H1 (cell line): ENCODE measurements around the gene PDE4B. TPM values are rescaled to one million over a fixed set of nuclear protein-coding genes. Genes with fewer than 3 reads are reported as not detected.

ENCODE experiments used
- CTCF ChIA-PET: fragments of 300-600 bp; sonication (Branson Sonifier 250); formaldehyde crosslinking; loops from one replicate; lab custom pipeline; 2021; ENCODE audit not compliant: partially characterized antibody; lab: Charles Lee
- POLR2A ChIA-PET: fragments of 300-600 bp; sonication (Branson Sonifier 250); formaldehyde crosslinking; loops from one replicate; lab custom pipeline; 2021; ENCODE audit warnings: inconsistent platforms; ENCODE audit not compliant: partially characterized antibody; lab: Charles Lee
- DNase-seq, 2 experiments: peaks; one replicate each; pipeline versions ENCODE4 v3.0.0 to v3.0.0-alpha.2; 2010 to 2022; ENCODE audit warnings: low spot score in 2 of 2, low read depth in 1 of 2, mixed read lengths in 1 of 2
- FAIRE-seq: peaks from 2 replicates; lab custom pipeline; 2011; peaks lifted over from hg19 to GRCh38; lab: Jason Lieb, UNC
- H2AFZ ChIP-seq: 2 replicates; pipeline ENCODE4 v1.8.1; 2012; ENCODE audit warnings: low read length, inconsistent platforms
- H2AK5ac ChIP-seq: 2 replicates; pipeline ENCODE4 v1.6.1; 2013; ENCODE audit warnings: low read depth, low read length
- H2BK120ac ChIP-seq: replicated peaks from 2 replicates; pipeline ENCODE3; 2013; ENCODE audit warnings: low read depth, low read length, inconsistent platforms
- H2BK12ac ChIP-seq: 2 replicates; pipeline ENCODE4 v1.6.1; 2013; ENCODE audit warnings: low read depth, low read length
- H2BK15ac ChIP-seq: 2 replicates; pipeline ENCODE4 v1.6.1; 2013; ENCODE audit warnings: low read length
- H2BK20ac ChIP-seq: 2 replicates; pipeline ENCODE4 v1.6.1; 2013; ENCODE audit warnings: low read length
- H2BK5ac ChIP-seq: 2 replicates; pipeline ENCODE4 v1.6.1; 2013; ENCODE audit warnings: low read depth, low read length
- H3K14ac ChIP-seq: 2 replicates; pipeline ENCODE4 v1.6.1; 2013; ENCODE audit warnings: inconsistent platforms; ENCODE audit not compliant: insufficient read length
- H3K18ac ChIP-seq: 2 replicates; pipeline ENCODE4 v1.6.1; 2013; ENCODE audit warnings: low read length; ENCODE audit errors: extremely low read depth
- H3K23ac ChIP-seq: 2 replicates; pipeline ENCODE4 v1.6.1; 2013; ENCODE audit warnings: inconsistent platforms; ENCODE audit not compliant: insufficient read length
- H3K23me2 ChIP-seq: 2 replicates; pipeline ENCODE4 v1.6.1; 2013; ENCODE audit warnings: low read depth, low read length
- H3K27ac ChIP-seq: 2 replicates; pipeline ENCODE4 v1.6.1; 2011; ENCODE audit warnings: low read depth, low read length, inconsistent platforms
- H3K27me3 ChIP-seq, 4 experiments: replicated peaks in 1 of 4; 1 replicate in 1 of 4; 2 replicates in 3 of 4; pipeline versions ENCODE4 v1.6.1 to v1.8.1; 2011 to 2013; ENCODE audit warnings: low read length in 3 of 4, mild to moderate bottlenecking in 3 of 4, inconsistent platforms in 2 of 4, mixed read lengths in 2 of 4, moderate library complexity in 1 of 4; ENCODE audit not compliant: control insufficient read depth in 3 of 4, insufficient read depth in 3 of 4; ENCODE audit errors: extremely low read depth in 1 of 4
- H3K36me3 ChIP-seq, 4 experiments: 2 replicates each; pipeline versions ENCODE4 v1.6.1 to v1.8.1; 2011 to 2013; ENCODE audit warnings: mild to moderate bottlenecking in 4 of 4, low read length in 3 of 4, moderate library complexity in 2 of 4, control low read depth in 1 of 4, inconsistent platforms in 1 of 4; ENCODE audit not compliant: insufficient read depth in 4 of 4, control insufficient read depth in 2 of 4
- H3K4ac ChIP-seq: replicated peaks from 2 replicates; pipeline ENCODE3; 2013; ENCODE audit warnings: low read length, low read depth, mixed read lengths, inconsistent platforms; ENCODE audit not compliant: insufficient read length
- H3K4me1 ChIP-seq, 4 experiments: replicated peaks in 1 of 4; 1 replicate in 1 of 4; 2 replicates in 3 of 4; pipeline versions ENCODE4 v1.6.1 to v1.8.1; 2011 to 2013; ENCODE audit warnings: low read length in 3 of 4, inconsistent platforms in 2 of 4, mixed read lengths in 1 of 4; ENCODE audit not compliant: insufficient read depth in 4 of 4, control insufficient read depth in 3 of 4
- H3K4me2 ChIP-seq, 2 experiments: 2 replicates each; pipeline versions ENCODE4 v1.6.1 to v1.8.1; 2011 to 2013; ENCODE audit warnings: low read depth in 2 of 2, low read length in 2 of 2, control low read depth in 1 of 2, inconsistent platforms in 1 of 2, mild to moderate bottlenecking in 1 of 2; ENCODE audit not compliant: insufficient read depth in 1 of 2
- H3K4me3 ChIP-seq, 4 experiments: fragments of 200-600, 300-600 bp in 1 of 4; sonication (generic), shearing (Covaris generic), sonication (Bioruptor Twin) in 1 of 4; 2 replicates each; pipeline versions ENCODE4 v1.5.1 to v1.8.1; 2011 to 2016; ENCODE audit warnings: low read length in 4 of 4, low read depth in 3 of 4, control low read depth in 2 of 4, inconsistent platforms in 2 of 4, mild to moderate bottlenecking in 2 of 4, mixed read lengths in 1 of 4, moderate library complexity in 1 of 4; ENCODE audit not compliant: insufficient read depth in 2 of 4; ENCODE audit errors: extremely low read depth in 1 of 4
- H3K56ac ChIP-seq: replicated peaks from 2 replicates; pipeline ENCODE3; 2013; ENCODE audit warnings: low read depth, mild to moderate bottlenecking, mixed read lengths, low read length, inconsistent platforms; ENCODE audit not compliant: insufficient read length
- H3K79me1 ChIP-seq: 2 replicates; pipeline ENCODE4 v1.6.1; 2013; ENCODE audit warnings: low read depth, low read length, control low read depth
- H3K79me2 ChIP-seq, 2 experiments: 2 replicates each; pipeline versions ENCODE4 v1.6.1 to v1.8.1; 2012 to 2013; ENCODE audit warnings: low read length in 2 of 2, mild to moderate bottlenecking in 2 of 2, inconsistent platforms in 1 of 2; ENCODE audit not compliant: insufficient read depth in 2 of 2, control insufficient read depth in 1 of 2
- H3K9ac ChIP-seq, 4 experiments: replicated peaks in 1 of 4; 1 replicate in 1 of 4; 2 replicates in 3 of 4; pipeline versions ENCODE4 v1.6.1 to v1.8.1; 2011 to 2013; ENCODE audit warnings: low read depth in 3 of 4, low read length in 3 of 4, control low read depth in 2 of 4, mild to moderate bottlenecking in 2 of 4, moderate library complexity in 2 of 4, inconsistent platforms in 1 of 4; ENCODE audit errors: extremely low read depth in 1 of 4
- H3K9me3 ChIP-seq, 2 experiments: 2 replicates each; pipeline versions ENCODE4 v1.6.1 to v1.8.1; 2012 to 2013; ENCODE audit warnings: mild to moderate bottlenecking in 2 of 2, moderate library complexity in 2 of 2, control low read depth in 1 of 2, inconsistent platforms in 1 of 2, low read depth in 1 of 2, low read length in 1 of 2, mixed read lengths in 1 of 2; ENCODE audit not compliant: insufficient read depth in 2 of 2
- H4K20me1 ChIP-seq, 2 experiments: replicated peaks in 1 of 2; 2 replicates each; pipeline versions ENCODE3 to v1.8.1; 2011 to 2013; ENCODE audit warnings: inconsistent platforms in 2 of 2, low read length in 2 of 2, mild to moderate bottlenecking in 1 of 2; ENCODE audit not compliant: insufficient read depth in 2 of 2, control insufficient read depth in 1 of 2
- H4K5ac ChIP-seq: 2 replicates; pipeline ENCODE4 v1.6.1; 2013; ENCODE audit warnings: low read length, low read depth, mixed read lengths, inconsistent platforms; ENCODE audit not compliant: insufficient read length
- H4K8ac ChIP-seq: 2 replicates; pipeline ENCODE4 v1.8.0; 2013; ENCODE audit warnings: mild to moderate bottlenecking, moderate library complexity, low read length, inconsistent platforms; ENCODE audit not compliant: insufficient read depth; ENCODE audit errors: extremely low read depth
- H4K91ac ChIP-seq: replicated peaks from 2 replicates; pipeline ENCODE3; 2013; ENCODE audit warnings: low read length, mixed read lengths, inconsistent platforms; ENCODE audit not compliant: insufficient read length
- CBX8 ChIP-seq: fragments of 300-800, 300-1000 bp; sonication (generic); IDR thresholded peaks from 2 replicates; pipeline ENCODE4 v1.7.1; 2016; ENCODE audit warnings: low read depth, low read length, borderline replicate concordance
- CREB1 ChIP-seq: IDR thresholded peaks from 2 replicates; pipeline ENCODE4 v1.6.1; 2012; ENCODE audit warnings: inconsistent platforms
- FOSL1 ChIP-seq: IDR thresholded peaks from 2 replicates; pipeline ENCODE4 v1.6.1; 2011; ENCODE audit warnings: mild to moderate bottlenecking, low read depth, low read length, moderate library complexity; ENCODE audit not compliant: insufficient read depth
- NANOG ChIP-seq: IDR thresholded peaks from 2 replicates; pipeline ENCODE4 v1.6.1; 2011; ENCODE audit warnings: low read length, low read depth, mild to moderate bottlenecking, inconsistent platforms; ENCODE audit not compliant: insufficient read depth, poor library complexity, severe bottlenecking
- POLR2AphosphoS5 ChIP-seq: IDR thresholded peaks from 2 replicates; pipeline ENCODE4 v1.6.1; 2011; ENCODE audit warnings: low read depth, low read length
- RNF2 ChIP-seq: fragments of 200-900, 300-1000 bp; sonication (generic); IDR thresholded peaks from 2 replicates; pipeline ENCODE4 v1.7.1; 2016; ENCODE audit warnings: borderline replicate concordance, low read depth, mild to moderate bottlenecking, antibody characterized with exemption, low read length; ENCODE audit not compliant: poor library complexity, severe bottlenecking; ENCODE audit errors: missing control alignments
- RXRA ChIP-seq: IDR thresholded peaks from 2 replicates; pipeline ENCODE4 v1.6.1; 2011; ENCODE audit warnings: low read depth, mild to moderate bottlenecking, low read length, moderate library complexity; ENCODE audit not compliant: insufficient read depth
- SIN3A ChIP-seq, 2 experiments: IDR thresholded peaks in 1 of 2; conservative IDR thresholded peaks in 1 of 2; 2 replicates each; pipeline ENCODE4 v1.6.1; 2011 to 2012; ENCODE audit warnings: low read length in 2 of 2, improper control_type of control experiment in 1 of 2, low read depth in 1 of 2, mild to moderate bottlenecking in 1 of 2
- TEAD4 ChIP-seq: IDR thresholded peaks from 2 replicates; pipeline ENCODE4 v1.6.1; 2012; ENCODE audit warnings: low read depth, low read length, inconsistent platforms, mixed read lengths
- WGBS, 2 experiments: shearing (Covaris generic) in 1 of 2; methylation state at CpG; one replicate each; pipeline versions ENCODE4 v1.1.6 to v1.1.7; 2013 to 2015; ENCODE audit warnings: low lambda C conversion rate in 2 of 2, mixed read lengths in 2 of 2, inconsistent platforms in 1 of 2, low coverage in 1 of 2, missing lambda C conversion rate in 1 of 2; ENCODE audit not compliant: insufficient replicate concordance in 2 of 2, insufficient coverage in 1 of 2, insufficient read length in 1 of 2; ENCODE audit errors: extremely low coverage in 1 of 2, missing lambda C conversion rate in 1 of 2; 5-methylcytosine and 5-hydroxymethylcytosine counted together
- polyA plus RNA-seq, 7 experiments: library from polyadenylated mRNA; depleted of rRNA in 3 of 7; stranded (reverse) in 5 of 7; unstranded in 2 of 7; fragments of >200 nt in 5 of 7; fragments of 200-250 nt in 2 of 7; gene quantifications; 1 replicate in 5 of 7; 2 replicates in 1 of 7; 4 replicates in 1 of 7; pipeline versions ENCODE4 v1.2.1 to v1.2.3, GENCODE V29; 2011 to 2013; ENCODE audit warnings: missing spikeins in 2 of 7, mixed read lengths in 2 of 7
- total RNA-seq: library from RNA; stranded (reverse); fragmentation: NEBNext Ultra II Directional; extraction: Animal tissue kit (Norgen Biotek cat#: 25700); gene quantifications from 2 replicates; pipeline ENCODE4 v1.2.1, GENCODE V29; 2021

The PDE4B gene
- total and polyA plus RNA-seq, 2 of the 8 experiments (the other 6 are each of a cell fraction or from before 2014, with no cell fraction given): 5.0 to 15.1 TPM

GRCh38 chr1:66085600-66085999 lies 292.9 kb downstream of the PDE4B start:
- Histone ChIP-seq H2AFZ (no peak overlapping the region), H2BK15ac (no peak overlapping the region), H2BK12ac (no peak overlapping the region), H4K20me1 (no peaks in the 10 kb centered on the region), H3K9me3 (no peaks in the 10 kb centered on the region), H2BK120ac (no peak overlapping the region), H3K18ac (no peak overlapping the region), H3K4me1 (no peaks in the 10 kb centered on the region), H4K91ac (no peak overlapping the region), H2BK20ac (no peak overlapping the region), H3K79me1 (no peaks in the 10 kb centered on the region), H3K27ac (no peak overlapping the region), H3K23me2 (no peaks in the 10 kb centered on the region), H3K4ac (no peak overlapping the region), H3K9ac (no peak overlapping the region), H4K8ac (no peak overlapping the region), H3K14ac (no peak overlapping the region), H4K5ac (no peak overlapping the region), H3K79me2 (no peaks in the 10 kb centered on the region), H3K36me3 (no peaks in the 10 kb centered on the region; a peak in 1 of 8 replicates), H2BK5ac (no peak overlapping the region), H3K4me2 (no peak overlapping the region), H3K4me3 (no peak overlapping the region), H3K23ac (no peak overlapping the region), H3K27me3 (no peaks in the 10 kb centered on the region), H2AK5ac (no peak overlapping the region), H3K56ac (no peak overlapping the region)
- CTCF ChIA-PET: interaction anchor here (1.0 to 3.9 kb wide), 6 partner anchors 28 to 156 kb away, joined by 3 to 17 read pairs (median 4); no protein-coding TSS in a partner anchor
- WGBS, 2 experiments: 84% methylated on average over 4 of the region's 4 CpGs; no CpG with 5 or more reads in 1 of the 2 experiments
- TF ChIP-seq NANOG (no peak), TEAD4 (no peak), RXRA (no peak), POLR2AphosphoS5 (no peak), CBX8 (no peak), RNF2 (no peak), CREB1 (no peak), SIN3A (conservative IDR thresholded peaks at IDR 0.05 in 1 of 2, IDR thresholded peaks at IDR 0.05 in 1 of 2; ENCODE audit: low read depth in 1 of 2, low read length in 2 of 2) (no peak), FOSL1 (no peak)
- FAIRE-seq (no peak), DNase-seq (no peak)
- POLR2A ChIA-PET: no interaction called here
